Effector CD4-positive, alpha-beta T cell (primary cell): ENCODE measurements around the gene SHE.

ENCODE experiments used
- DNase-seq: peaks from one replicate; pipeline ENCODE4 v3.0.0-alpha.2; 2020

SHE gene

DNA sequence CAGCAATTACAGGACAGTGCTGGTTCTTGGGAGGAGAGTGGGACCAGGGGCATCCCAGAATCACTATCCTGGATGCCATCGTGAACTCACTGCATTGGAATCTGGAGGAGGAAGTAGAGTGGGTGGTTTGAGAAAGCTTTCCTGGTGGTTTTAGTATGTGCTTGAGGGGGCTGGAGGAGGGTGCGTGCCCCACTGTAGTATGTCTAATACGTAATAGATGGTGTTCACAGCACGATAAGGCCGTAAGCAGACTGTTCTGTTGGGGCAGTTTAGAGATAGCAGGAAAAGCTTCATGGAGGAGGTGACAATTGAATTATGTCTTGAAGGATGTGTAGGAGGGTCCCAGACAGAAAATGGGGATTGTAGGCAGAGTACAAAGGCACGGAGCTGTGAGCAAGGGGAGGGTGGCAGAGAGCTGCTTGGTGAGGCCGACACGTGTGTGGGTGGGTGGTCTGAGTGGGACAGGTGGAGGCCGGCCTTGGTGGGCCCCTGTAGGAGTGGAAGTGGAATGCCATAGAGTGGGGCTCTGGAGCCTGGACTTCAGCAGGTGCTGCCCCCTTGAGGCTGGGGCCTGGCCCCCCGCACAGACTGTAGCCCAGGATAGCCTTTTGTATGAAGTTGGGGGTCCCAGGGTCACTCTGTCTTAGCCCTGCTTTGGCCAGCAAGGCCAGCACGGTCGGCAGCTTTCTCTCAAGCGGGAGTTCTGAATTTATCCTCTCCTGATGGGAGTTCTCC, 60.0 kb downstream of the SHE start:
- DNase-seq = no peak

- no peak for DNase-seq
Measured at GRCh38 chr1:154441241-154441888, 60.8 kb downstream of the SHE start.

- DNase-seq = no peak
Measured at GRCh38 chr1:154440036-154440804, 62.0 kb downstream of the SHE start.

DNA sequence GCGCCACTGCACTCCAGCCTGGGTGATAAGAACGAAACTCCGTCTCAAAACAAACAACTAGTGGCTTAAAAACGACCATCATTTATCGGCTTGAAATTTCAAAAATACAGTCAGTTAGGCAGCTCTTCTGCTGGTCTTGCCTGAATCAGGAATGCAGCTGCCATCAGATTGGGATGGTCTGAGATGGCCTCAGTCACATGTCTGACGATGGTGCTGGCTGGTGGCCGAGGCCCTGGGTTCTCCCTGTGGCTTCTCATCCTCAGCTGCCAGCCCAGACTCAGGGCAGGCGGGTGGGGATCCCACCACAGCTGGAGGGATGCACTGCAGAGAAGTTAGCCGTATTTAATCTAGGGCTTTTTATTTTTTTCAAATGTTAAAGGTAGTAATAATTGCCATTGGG, 65.8 kb downstream of the SHE start:
- DNase-seq = no peak

GRCh38 chr1:154435599-154436200, 66.5 kb downstream of the SHE start:
- DNase-seq = no peak

- DNase-seq = no peak
Measured at GRCh38 chr1:154434346-154435085, 67.7 kb downstream of the SHE start.

GRCh38 chr1:154433161-154433764, 68.9 kb downstream of the SHE start:
- DNase-seq = no peak

DNA sequence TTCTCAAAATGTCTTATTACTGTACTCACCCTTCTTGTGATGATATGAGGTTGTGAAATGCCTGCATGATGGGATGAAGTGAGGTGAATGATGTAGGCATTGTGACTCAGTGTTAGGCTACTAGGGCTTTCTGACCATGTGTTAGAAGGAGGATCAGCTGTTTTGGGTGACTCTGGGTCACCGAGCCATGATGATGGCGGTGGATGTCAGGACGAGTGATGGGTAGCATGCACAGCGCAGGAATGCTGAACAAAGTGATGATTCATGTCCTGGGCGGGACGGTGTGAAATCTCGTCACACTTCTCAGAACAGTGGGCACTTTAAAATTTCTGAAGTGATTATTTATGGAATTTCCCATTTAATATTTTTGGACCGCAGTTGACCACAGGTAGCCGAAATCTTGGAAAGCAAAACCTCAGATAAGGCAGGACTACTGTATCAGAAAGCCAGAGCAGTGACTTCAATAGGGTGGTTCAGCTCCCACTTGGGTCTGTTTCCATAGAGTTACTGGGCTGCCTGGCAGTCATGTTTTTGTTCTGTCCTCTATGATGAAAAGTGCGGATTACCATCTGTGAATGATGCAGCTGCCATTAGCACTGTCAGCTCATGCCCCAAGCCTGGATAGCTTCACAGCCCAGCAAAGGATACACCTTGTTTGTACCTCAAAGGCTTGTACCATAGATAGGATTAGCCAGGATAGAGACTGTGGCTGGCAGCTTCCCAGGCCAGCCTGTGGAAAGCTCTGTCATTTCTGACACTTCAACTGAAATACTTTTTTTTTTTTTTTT, 70.4 kb downstream of the SHE start:
- DNase-seq = no peak

DNA sequence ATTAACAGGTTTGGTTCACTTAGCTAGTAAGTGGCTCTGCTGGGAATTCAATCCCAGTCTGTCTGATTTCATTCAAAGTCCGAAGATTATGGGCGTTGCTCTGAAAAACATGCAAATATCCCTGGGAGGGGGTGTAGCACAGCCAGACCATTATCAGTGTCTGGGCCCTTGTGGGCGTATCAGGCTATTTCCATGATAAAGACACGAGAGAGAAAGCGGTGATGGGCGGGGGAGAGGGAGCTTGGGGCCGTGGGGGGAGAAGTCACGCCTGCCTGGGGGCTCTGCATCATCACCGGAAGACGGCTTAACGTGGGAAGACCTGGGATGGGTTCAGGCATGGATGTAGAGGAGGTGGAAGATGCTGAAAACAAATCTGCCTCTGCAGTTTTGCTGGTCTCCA, 71.3 kb downstream of the SHE start:
- DNase-seq = no peak

DNA sequence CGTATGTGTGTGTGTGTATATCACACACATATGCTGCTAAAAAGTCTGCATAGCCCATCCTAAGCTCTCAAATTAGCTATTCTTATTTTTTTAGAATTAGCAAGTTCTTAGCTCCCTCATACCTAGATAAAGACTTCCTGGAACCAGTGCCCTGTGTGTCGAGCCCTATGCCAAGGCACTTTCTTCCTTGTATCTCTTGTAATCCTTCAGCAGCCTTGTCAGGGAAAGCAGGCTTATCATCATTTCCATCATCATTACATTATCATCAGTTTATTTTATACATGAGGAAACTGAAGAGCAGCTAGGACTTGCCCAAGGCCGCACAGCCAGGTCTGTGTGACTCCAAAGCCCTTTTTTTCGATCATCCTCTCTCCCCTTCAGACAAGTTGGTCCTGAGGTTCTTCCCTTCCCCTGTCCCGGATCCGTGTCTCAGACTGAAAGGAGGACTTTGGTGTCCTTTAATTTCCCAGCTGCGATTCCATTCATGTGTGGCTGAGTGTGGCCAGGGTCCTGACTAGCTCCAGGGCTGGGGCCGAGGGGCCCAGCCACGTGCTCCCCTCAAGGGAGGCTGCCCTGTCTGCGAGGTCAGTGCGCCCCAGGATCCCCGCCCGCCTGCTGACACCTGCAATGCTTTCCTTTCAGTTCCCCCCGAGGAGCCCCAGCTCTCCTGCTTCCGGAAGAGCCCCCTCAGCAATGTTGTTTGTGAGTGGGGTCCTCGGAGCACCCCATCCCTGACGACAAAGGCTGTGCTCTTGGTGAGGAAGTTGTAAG, 72.2 kb downstream of the SHE start:
- DNase-seq = no peak
